Peyer's patch (tissue), 4 donors: ENCODE measurements around the gene GYPC. TPM values are rescaled to one million over a fixed set of nuclear protein-coding genes. Genes with fewer than 3 reads are reported as not detected.

Source experiments
- DNase-seq, 3 donors: peaks; one replicate each; pipeline ENCODE4 v3.0.0-alpha.2; 2017 to 2019
- H3K27ac ChIP-seq, 4 donors: fragments of 200-600 bp; sonication (generic); one replicate each; pipeline ENCODE4 v1.5.1; 2016 to 2019
- H3K27me3 ChIP-seq, 2 donors: fragments of 200-600 bp; sonication (generic); one replicate each; pipeline ENCODE4 v1.5.1; 2019
- H3K36me3 ChIP-seq, 3 donors: fragments of 200-600 bp; sonication (generic); one replicate each; pipeline ENCODE4 v1.5.1; 2016 to 2019
- H3K4me1 ChIP-seq, 4 donors: fragments of 200-600 bp; sonication (generic); one replicate each; pipeline ENCODE4 v1.5.1; 2016 to 2019
- H3K4me3 ChIP-seq, 4 donors: fragments of 200-600 bp; sonication (generic); 1 replicate in 3 of 4; 2 replicates in 1 of 4; pipeline ENCODE4 v1.5.1; 2016 to 2019; ENCODE audit warnings: mild to moderate bottlenecking in 1 of 4
- H3K9me3 ChIP-seq, 4 donors: fragments of 200-600 bp; sonication (generic); one replicate each; pipeline ENCODE4 v1.5.1; 2016 to 2019; ENCODE audit warnings: mild to moderate bottlenecking in 1 of 4
- POLR2A ChIP-seq, 2 donors: fragments of 450-650 bp; IDR thresholded peaks; one replicate each; pipeline ENCODE4 v1.5.1; 2017; ENCODE audit warnings: antibody characterized with exemption in 2 of 2, mild to moderate bottlenecking in 2 of 2, moderate library complexity in 2 of 2
- total RNA-seq, 4 donors: library from RNA; depleted of rRNA; stranded (reverse); fragments of >200 nt; gene quantifications; one replicate each; pipeline ENCODE4 v1.1.0, GENCODE V29; 2016
- TF ChIP-seq, protein P1 (sequence below), 6 experiments: fragments of 450-650 bp in 4 of 6; fragments of 200-600 bp in 2 of 6; sonication (generic) in 1 of 6; IDR thresholded peaks; one replicate each; pipeline ENCODE4 v1.5.1; 2017 to 2019; ENCODE audit warnings: antibody characterized with exemption in 6 of 6, mild to moderate bottlenecking in 3 of 6, moderate library complexity in 1 of 6

The GYPC gene
- total RNA-seq, 4 donors from 2014 or later, result 17.4 to 78.4 (median 19.7) TPM

DNA sequence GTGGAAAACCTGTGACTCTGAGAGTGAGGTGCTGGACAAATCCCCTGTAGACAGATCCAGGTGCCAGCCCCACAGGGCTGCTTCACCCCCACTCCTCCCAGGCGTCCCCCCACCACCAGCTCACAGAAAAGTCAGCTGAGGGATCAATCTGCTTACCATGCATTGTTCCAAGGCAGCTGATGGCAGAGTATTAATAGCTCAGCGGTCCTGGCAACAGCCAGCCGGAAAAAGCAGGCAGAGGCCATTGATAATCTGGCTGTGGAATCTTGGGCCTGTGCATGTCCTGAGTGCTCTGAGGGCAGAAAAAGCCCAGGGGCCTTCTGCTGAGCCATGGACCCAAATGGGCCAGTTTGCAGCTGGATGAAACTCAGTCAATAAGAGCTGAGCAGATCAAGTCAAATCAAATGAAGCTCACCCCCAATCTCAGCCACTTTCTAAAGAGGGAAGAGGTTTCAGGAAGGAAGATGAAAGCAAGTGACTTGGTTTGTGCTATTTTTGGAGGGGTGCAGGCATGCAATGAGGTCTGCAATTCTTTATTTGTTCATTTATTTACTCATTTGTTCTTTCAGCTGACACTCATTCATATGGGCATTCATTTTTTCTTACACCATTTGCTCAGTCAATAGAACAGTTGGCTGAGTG, 63.4 kb downstream of the GYPC start:
- H3K9me3 ChIP-seq, result no peaks in the 10 kb centered on the region
- no peaks in the 10 kb centered on the region for H3K4me1 ChIP-seq
- H3K36me3 ChIP-seq, result no peaks in the 10 kb centered on the region
- H3K4me3 ChIP-seq, result no peak overlapping the region
- no peak for TF ChIP-seq POLR2A (IDR thresholded peaks at IDR 0.05)
- TF ChIP-seq, protein P1, sequence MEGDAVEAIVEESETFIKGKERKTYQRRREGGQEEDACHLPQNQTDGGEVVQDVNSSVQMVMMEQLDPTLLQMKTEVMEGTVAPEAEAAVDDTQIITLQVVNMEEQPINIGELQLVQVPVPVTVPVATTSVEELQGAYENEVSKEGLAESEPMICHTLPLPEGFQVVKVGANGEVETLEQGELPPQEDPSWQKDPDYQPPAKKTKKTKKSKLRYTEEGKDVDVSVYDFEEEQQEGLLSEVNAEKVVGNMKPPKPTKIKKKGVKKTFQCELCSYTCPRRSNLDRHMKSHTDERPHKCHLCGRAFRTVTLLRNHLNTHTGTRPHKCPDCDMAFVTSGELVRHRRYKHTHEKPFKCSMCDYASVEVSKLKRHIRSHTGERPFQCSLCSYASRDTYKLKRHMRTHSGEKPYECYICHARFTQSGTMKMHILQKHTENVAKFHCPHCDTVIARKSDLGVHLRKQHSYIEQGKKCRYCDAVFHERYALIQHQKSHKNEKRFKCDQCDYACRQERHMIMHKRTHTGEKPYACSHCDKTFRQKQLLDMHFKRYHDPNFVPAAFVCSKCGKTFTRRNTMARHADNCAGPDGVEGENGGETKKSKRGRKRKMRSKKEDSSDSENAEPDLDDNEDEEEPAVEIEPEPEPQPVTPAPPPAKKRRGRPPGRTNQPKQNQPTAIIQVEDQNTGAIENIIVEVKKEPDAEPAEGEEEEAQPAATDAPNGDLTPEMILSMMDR (IDR thresholded peaks at IDR 0.05), result no peak
- no peaks in the 10 kb centered on the region for H3K27me3 ChIP-seq
- no peak overlapping the region for H3K27ac ChIP-seq
- DNase-seq, result no peak

DNA sequence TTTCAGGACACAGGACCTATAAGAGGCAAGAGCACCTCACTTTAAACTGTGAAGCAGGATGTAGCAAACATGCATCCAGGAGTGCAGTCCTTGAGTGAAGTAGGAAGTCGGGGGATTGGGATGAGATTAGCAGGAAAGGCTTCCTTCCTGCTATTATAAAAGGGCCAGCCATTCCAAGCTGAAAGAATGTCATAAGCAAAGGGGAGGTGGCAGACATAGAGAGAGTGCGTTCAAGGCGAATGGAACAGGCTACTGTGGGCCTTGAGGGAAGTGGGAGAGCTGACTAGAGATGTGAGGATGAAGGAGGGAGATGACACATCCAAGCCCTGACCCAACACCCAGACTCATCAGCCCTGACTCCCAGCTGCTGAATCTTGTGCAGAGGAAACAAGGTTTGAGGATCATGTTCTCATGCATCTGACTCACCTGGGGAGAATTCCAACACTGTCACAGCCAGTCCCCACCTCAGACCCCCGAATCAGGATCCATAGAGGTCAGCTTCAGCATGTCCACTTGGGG, 63.9 kb downstream of the GYPC start:
- no peak for DNase-seq
- H3K27ac ChIP-seq, result no peak overlapping the region
- TF ChIP-seq, protein P1 (IDR thresholded peaks at IDR 0.05), result no peak
- TF ChIP-seq POLR2A (IDR thresholded peaks at IDR 0.05), result no peak
- no peak overlapping the region for H3K4me3 ChIP-seq
- H3K27me3 ChIP-seq, result no peaks in the 10 kb centered on the region
- H3K36me3 ChIP-seq, result no peaks in the 10 kb centered on the region
- H3K9me3 ChIP-seq, result no peaks in the 10 kb centered on the region
- H3K4me1 ChIP-seq, result no peaks in the 10 kb centered on the region

DNA sequence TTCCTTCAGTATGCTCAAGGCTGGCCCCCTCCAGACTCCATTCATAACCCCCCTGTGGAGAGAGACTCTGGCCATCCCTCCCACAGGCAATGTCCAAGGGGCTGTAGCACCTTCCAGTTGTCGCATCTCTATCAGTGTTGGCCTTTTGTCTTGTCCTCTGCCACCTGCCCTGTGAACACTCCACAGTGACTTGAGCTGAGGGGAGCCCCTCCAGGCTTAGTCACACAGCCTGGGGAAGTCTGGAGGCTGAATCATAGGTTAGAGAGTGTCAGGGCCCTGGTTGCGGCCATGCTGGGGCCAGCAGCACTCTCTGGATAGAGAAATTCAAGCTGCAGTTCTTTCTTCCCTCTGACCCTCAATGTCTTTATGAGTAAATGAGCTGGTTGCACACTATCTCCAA, 64.7 kb downstream of the GYPC start:
- no peak for DNase-seq
- no peak overlapping the region for H3K4me3 ChIP-seq
- no peaks in the 10 kb centered on the region for H3K27me3 ChIP-seq

DNA sequence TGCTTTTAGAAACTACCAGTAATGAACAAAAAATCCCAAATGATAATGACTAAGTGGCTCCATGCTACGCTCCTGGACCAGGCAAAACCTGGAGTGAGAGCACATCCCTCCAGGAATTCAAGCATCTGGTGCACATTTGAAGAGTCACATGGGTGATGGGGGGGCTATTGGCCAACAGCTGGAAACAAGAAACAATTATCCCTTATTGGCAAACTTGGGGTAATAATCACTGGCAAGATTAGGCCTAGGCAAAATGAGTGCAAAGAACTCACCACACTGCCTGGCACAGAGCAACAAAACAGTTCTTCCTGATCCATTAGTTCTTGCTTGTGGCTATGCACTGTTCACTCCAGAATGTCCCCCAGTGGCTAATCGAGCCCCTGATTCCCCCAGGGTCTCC, 66.1 kb downstream of the GYPC start:
- TF ChIP-seq, protein P1 (IDR thresholded peaks at IDR 0.05), result no peak
- TF ChIP-seq POLR2A (IDR thresholded peaks at IDR 0.05), result no peak
- no peak for DNase-seq
- no peak overlapping the region for H3K27ac ChIP-seq
- no peaks in the 10 kb centered on the region for H3K36me3 ChIP-seq
- no peak overlapping the region for H3K4me3 ChIP-seq
- H3K4me1 ChIP-seq, result no peaks in the 10 kb centered on the region
- no peaks in the 10 kb centered on the region for H3K27me3 ChIP-seq
- H3K9me3 ChIP-seq, result no peaks in the 10 kb centered on the region

More for the DNA sequence above, 64.7 kb downstream of the GYPC start:
- Histone ChIP-seq H3K27ac (no peak overlapping the region), H3K9me3 (no peaks in the 10 kb centered on the region), H3K4me1 (no peaks in the 10 kb centered on the region), H3K36me3 (no peaks in the 10 kb centered on the region)
- TF ChIP-seq, protein P1 (IDR thresholded peaks at IDR 0.05), result no peak

DNA sequence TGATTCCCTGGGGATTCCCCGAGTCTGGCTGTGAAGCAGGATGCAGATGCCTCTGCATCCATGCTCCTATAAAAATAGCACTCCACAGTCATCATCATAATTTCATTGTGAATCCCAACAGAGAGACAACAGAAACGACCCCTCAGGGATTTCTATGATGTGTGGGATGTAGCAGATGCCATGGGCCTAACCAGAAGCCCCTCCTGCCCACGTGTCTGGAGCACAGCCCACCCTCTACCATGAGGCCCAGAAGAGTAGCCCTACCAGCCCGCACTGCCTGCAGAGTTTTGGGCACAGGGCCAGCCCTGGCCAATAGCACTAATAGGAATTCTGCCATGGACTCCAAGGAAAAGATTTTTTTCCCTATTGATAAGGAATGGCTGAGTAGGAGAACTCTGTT, 66.6 kb downstream of the GYPC start:
- Histone ChIP-seq H3K9me3 (no peaks in the 10 kb centered on the region), H3K27me3 (no peaks in the 10 kb centered on the region), H3K4me1 (no peaks in the 10 kb centered on the region), H3K36me3 (no peaks in the 10 kb centered on the region), H3K27ac (no peak overlapping the region), H3K4me3 (no peak overlapping the region)
- no peak for DNase-seq
- TF ChIP-seq, protein P1 (IDR thresholded peaks at IDR 0.05), result no peak
- TF ChIP-seq POLR2A (IDR thresholded peaks at IDR 0.05), result no peak
